Neural crest cell (in vitro differentiated cells): ENCODE data around the gene NGEF. TPM values are rescaled to one million over a fixed set of nuclear protein-coding genes. Genes with fewer than 3 reads are reported as not detected.

ENCODE experiments used
- DNase-seq: peaks from one replicate; pipeline ENCODE4 v3.0.0; 2021; ENCODE audit warnings: low read depth, mixed read lengths, low spot score
- H3K27ac Mint-ChIP-seq: one replicate; pipeline ENCODE4 v1.8.0; 2021; ENCODE audit warnings: mild to moderate bottlenecking, mixed read lengths; ENCODE audit not compliant: unreplicated experiment
- H3K27me3 Mint-ChIP-seq: 2 replicates; pipeline ENCODE4 v1.8.0; 2021; ENCODE audit warnings: low read depth, mild to moderate bottlenecking, mixed read lengths
- H3K36me3 Mint-ChIP-seq: 2 replicates; pipeline ENCODE4 v1.8.0; 2021; ENCODE audit warnings: low read depth, mild to moderate bottlenecking, mixed read lengths
- H3K4me1 Mint-ChIP-seq: 2 replicates; pipeline ENCODE4 v1.8.0; 2021; ENCODE audit warnings: mixed read lengths
- H3K4me3 Mint-ChIP-seq: one replicate; pipeline ENCODE4 v1.8.0; 2021; ENCODE audit warnings: mild to moderate bottlenecking, mixed read lengths
- H3K9me3 Mint-ChIP-seq: 2 replicates; pipeline ENCODE4 v1.8.0; 2021; ENCODE audit warnings: mixed read lengths
- total RNA-seq: library from RNA; stranded (reverse); gene quantifications from 2 replicates; pipeline ENCODE4 v1.2.1, GENCODE V29; 2021
- TF ChIP-seq, protein P1 (sequence below): fragments of 200-600 bp; sonication (generic); conservative IDR thresholded peaks from 2 replicates; pipeline ENCODE4 v1.5.0; 2021; ENCODE audit warnings: antibody characterized with exemption, mild to moderate bottlenecking

NGEF gene
- total RNA-seq, 1 donor from 2014 or later, result 0.96 TPM

DNA sequence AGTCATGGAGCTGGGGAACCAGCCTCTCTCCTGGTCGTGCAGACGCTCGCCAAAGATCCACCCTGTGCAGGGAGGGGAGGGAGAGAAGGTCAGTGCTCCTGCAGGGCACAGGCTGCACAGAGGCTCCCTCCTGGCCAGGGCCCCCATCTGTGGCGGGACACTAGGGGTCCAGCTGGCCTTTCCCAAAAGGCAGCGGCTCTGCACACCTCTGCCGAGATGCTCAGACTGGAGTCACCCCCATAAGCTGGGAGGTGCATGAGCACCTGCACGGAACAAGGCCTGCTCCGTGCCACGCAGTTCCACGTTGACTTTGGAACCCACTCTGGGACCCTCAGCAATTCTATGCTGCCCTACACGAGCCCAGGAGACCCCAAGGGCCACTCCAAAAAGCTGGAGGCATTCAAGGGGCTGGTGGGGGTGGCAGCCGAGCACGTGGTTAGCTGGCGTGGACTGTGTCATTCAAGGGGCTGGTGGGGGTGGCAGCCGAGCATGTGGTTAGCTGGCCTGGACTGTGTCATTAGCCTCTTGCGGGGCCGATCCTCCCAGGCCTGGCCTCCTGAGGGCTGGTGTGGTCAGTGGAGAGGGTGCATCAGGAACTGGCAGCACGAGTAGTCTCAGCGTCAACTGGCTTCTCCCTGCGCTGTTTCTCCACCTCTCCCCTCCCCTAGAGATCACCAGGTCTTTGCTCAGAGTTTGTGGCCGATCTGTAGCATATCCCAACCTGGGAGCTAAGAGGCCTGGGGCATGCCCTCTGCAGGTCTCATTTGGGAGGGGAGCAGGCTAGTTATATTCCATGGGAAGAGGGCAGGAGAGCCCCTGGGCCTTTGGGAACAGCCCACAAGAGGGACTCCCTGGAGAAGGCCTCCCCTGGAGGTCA, 133.2 kb downstream of the NGEF start:
- DNase-seq, result no peak
- H3K4me3 Mint-ChIP-seq, result no peak overlapping the region
- no peaks in the 10 kb centered on the region for H3K9me3 Mint-ChIP-seq
- TF ChIP-seq, protein P1, sequence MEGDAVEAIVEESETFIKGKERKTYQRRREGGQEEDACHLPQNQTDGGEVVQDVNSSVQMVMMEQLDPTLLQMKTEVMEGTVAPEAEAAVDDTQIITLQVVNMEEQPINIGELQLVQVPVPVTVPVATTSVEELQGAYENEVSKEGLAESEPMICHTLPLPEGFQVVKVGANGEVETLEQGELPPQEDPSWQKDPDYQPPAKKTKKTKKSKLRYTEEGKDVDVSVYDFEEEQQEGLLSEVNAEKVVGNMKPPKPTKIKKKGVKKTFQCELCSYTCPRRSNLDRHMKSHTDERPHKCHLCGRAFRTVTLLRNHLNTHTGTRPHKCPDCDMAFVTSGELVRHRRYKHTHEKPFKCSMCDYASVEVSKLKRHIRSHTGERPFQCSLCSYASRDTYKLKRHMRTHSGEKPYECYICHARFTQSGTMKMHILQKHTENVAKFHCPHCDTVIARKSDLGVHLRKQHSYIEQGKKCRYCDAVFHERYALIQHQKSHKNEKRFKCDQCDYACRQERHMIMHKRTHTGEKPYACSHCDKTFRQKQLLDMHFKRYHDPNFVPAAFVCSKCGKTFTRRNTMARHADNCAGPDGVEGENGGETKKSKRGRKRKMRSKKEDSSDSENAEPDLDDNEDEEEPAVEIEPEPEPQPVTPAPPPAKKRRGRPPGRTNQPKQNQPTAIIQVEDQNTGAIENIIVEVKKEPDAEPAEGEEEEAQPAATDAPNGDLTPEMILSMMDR, result no peak
- H3K4me1 Mint-ChIP-seq, result peaks cover 4% of the 10 kb centered on the region
- H3K27me3 Mint-ChIP-seq, result peaks cover 32% of the 10 kb centered on the region
- H3K27ac Mint-ChIP-seq, result peak overlapping the region; percentile 66
- no peaks in the 10 kb centered on the region for H3K36me3 Mint-ChIP-seq

- Mint-ChIP-seq H3K4me3 (peak overlapping the region; percentile 51), H3K36me3 (no peaks in the 10 kb centered on the region), H3K27me3 (peaks cover 41% of the 10 kb centered on the region), H3K9me3 (no peaks in the 10 kb centered on the region), H3K4me1 (peaks cover 9% of the 10 kb centered on the region), H3K27ac (no peak overlapping the region)
- TF ChIP-seq, protein P1, result no peak
- DNase-seq, result no peak
Measured at GRCh38 chr2:232878855-232879617, 134.0 kb downstream of the NGEF start.

DNA sequence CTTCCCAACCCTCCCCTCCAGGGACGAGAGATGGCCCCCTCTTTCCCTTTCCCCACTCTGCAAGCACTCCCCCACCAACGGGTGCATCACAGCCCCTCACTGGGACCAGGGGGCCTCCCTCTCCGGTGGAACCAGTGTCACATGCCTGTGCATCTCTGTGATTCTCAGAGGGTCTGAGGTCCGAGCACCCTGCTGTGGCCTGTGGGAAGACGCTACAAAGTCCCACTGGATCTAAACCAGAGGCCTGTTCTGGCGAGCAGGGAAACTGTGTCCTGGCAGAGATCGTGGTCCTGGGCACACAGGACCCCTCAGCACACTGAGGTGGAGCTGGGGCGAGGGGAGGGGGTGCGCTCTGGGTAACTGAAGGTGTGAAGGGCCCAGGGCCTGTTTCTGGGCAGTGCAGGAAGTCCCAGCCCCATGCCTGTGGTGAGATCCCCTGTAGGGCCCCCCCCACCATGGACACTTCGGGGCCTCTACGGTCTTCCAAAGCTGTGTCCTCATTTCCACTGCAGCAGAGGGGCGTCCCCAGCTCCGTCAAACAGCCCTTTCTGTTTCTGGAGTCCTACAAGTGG, 135.0 kb downstream of the NGEF start:
- Mint-ChIP-seq H3K36me3 (no peaks in the 10 kb centered on the region), H3K4me3 (peak overlapping the region; percentile 61), H3K9me3 (no peaks in the 10 kb centered on the region), H3K27me3 (peaks cover 43% of the 10 kb centered on the region), H3K27ac (no peak overlapping the region), H3K4me1 (peaks cover 13% of the 10 kb centered on the region)
- TF ChIP-seq, protein P1, result no peak
- DNase-seq, result no peak

- no peak overlapping the region for H3K27ac Mint-ChIP-seq
- no peaks in the 10 kb centered on the region for H3K36me3 Mint-ChIP-seq
- peaks cover 20% of the 10 kb centered on the region for H3K4me1 Mint-ChIP-seq
- DNase-seq, result no peak
- TF ChIP-seq, protein P1, result no peak
- H3K9me3 Mint-ChIP-seq, result no peaks in the 10 kb centered on the region
- peaks cover 43% of the 10 kb centered on the region for H3K27me3 Mint-ChIP-seq
- no peak overlapping the region for H3K4me3 Mint-ChIP-seq
Measured at GRCh38 chr2:232876978-232877441, 136.0 kb downstream of the NGEF start.

- Mint-ChIP-seq H3K27ac (no peak overlapping the region), H3K36me3 (no peaks in the 10 kb centered on the region), H3K4me3 (no peak overlapping the region), H3K27me3 (peaks cover 43% of the 10 kb centered on the region), H3K9me3 (no peaks in the 10 kb centered on the region), H3K4me1 (peaks cover 20% of the 10 kb centered on the region)
- no peak for DNase-seq
- TF ChIP-seq, protein P1, result peak; percentile 56
Measured at GRCh38 chr2:232876161-232876977, 136.7 kb downstream of the NGEF start.
